ENCODE results near the gene PEX14.

- TF ChIP-seq EP300 (IDR thresholded peaks at IDR 0.05; ENCODE audit: borderline replicate concordance) (no peak), CEBPB (IDR thresholded peaks at IDR 0.05) (no peak), YY1 (IDR thresholded peaks at IDR 0.05; ENCODE audit: low read depth) (no peak), RAD21 (IDR thresholded peaks at IDR 0.05; ENCODE audit: low read depth) (no peak), MAX (IDR thresholded peaks at IDR 0.05) (no peak), NFIC (IDR thresholded peaks at IDR 0.05) (no peak), ZBTB7A (IDR thresholded peaks at IDR 0.05; ENCODE audit: low read depth) (no peak)
Measured at GRCh38 chr1:10673109-10673711, 198.5 kb downstream of the PEX14 start.

Measured in Ishikawa (cell line).